PC-9 (cell line): Measurements from ENCODE around the gene GNAO1. TPM values are rescaled to one million over a fixed set of nuclear protein-coding genes. Genes with fewer than 3 reads are reported as not detected.

Experiments
- BruUV-seq: library from RNA; stranded (reverse); fragments of 400-500 nt; replicated peaks from 2 replicates; lab custom pipeline; 2021; lab: Mats Ljungman, UMichigan
- CTCF ChIA-PET: fragments of 300-600 bp; sonication (Branson Sonifier 250); formaldehyde crosslinking; loops from one replicate; lab custom pipeline; 2022; ENCODE audit warnings: antibody characterized with exemption; lab: Charles Lee
- POLR2A ChIA-PET: fragments of 300-600 bp; sonication (Branson Sonifier 250); formaldehyde crosslinking; loops from one replicate; lab custom pipeline; 2022; ENCODE audit warnings: antibody characterized with exemption; ENCODE audit not compliant: unreplicated experiment; lab: Charles Lee
- DNase-seq, 2 experiments: peaks; one replicate each; pipeline versions ENCODE4 v3.0.0 to v3.0.0-alpha.2; 2015 to 2022; ENCODE audit warnings: mixed read lengths in 1 of 2
- H2AFZ ChIP-seq: fragments of 200-600 bp; sonication (generic); 2 replicates; pipeline ENCODE4 v1.8.1; 2017; ENCODE audit warnings: antibody characterized with exemption
- H3F3A ChIP-seq: fragments of 200-600 bp; sonication (generic); 2 replicates; pipeline ENCODE4 v1.8.1; 2017; ENCODE audit warnings: antibody characterized with exemption, mild to moderate bottlenecking, low read depth; ENCODE audit not compliant: insufficient read depth
- H3K27ac ChIP-seq: fragments of 200-600 bp; sonication (generic); 2 replicates; pipeline ENCODE4 v1.6.1; 2016; ENCODE audit warnings: mixed run types
- H3K27me3 ChIP-seq: fragments of 200-600 bp; sonication (generic); 2 replicates; pipeline ENCODE4 v1.6.1; 2016; ENCODE audit warnings: low read depth, mixed run types; ENCODE audit not compliant: insufficient read depth
- H3K36me3 ChIP-seq: fragments of 200-600 bp; sonication (generic); 2 replicates; pipeline ENCODE4 v1.6.1; 2016; ENCODE audit warnings: low read depth, mixed run types
- H3K4me1 ChIP-seq: fragments of 200-600 bp; sonication (generic); replicated peaks from 2 replicates; pipeline ENCODE4 v1.6.1; 2016; ENCODE audit warnings: mixed run types; ENCODE audit not compliant: insufficient read depth
- H3K4me2 ChIP-seq: fragments of 200-600 bp; sonication (generic); 2 replicates; pipeline ENCODE4 v1.6.1; 2017; ENCODE audit warnings: mixed run types
- H3K4me3 ChIP-seq: fragments of 200-600 bp; sonication (generic); 2 replicates; pipeline ENCODE4 v1.6.1; 2016; ENCODE audit warnings: mixed run types
- H3K79me2 ChIP-seq: fragments of 200-600 bp; sonication (generic); 2 replicates; pipeline ENCODE4 v1.6.1; 2017; ENCODE audit warnings: low read depth, mixed run types
- H3K9me2 ChIP-seq: fragments of 200-600 bp; sonication (generic); 2 replicates; pipeline ENCODE4 v1.8.1; 2017; ENCODE audit warnings: mild to moderate bottlenecking; ENCODE audit not compliant: insufficient read depth
- H3K9me3 ChIP-seq: fragments of 200-600 bp; sonication (generic); 2 replicates; pipeline ENCODE4 v1.8.1; 2016; ENCODE audit warnings: low read depth; ENCODE audit not compliant: insufficient read depth
- H4K20me1 ChIP-seq: fragments of 200-600 bp; sonication (generic); 2 replicates; pipeline ENCODE4 v1.8.1; 2017; ENCODE audit not compliant: insufficient read depth
- CTCF ChIP-seq: fragments of 200-600 bp; sonication (generic); conservative IDR thresholded peaks from 2 replicates; pipeline ENCODE4 v1.6.1; 2017; ENCODE audit warnings: mixed run types, antibody characterized with exemption, mild to moderate bottlenecking, moderate library complexity
- EZH2 ChIP-seq: fragments of 200-600 bp; sonication (generic); IDR thresholded peaks from 2 replicates; pipeline ENCODE4 v1.8.0; 2017; ENCODE audit warnings: antibody characterized with exemption, low read depth
- intact Hi-C: fragments of 100-400 bp; cut with micrococcal nuclease; formaldehyde crosslinking; loops from one replicate; pipeline ENCODE4 v1.10.0; 2022; ENCODE audit not compliant: unreplicated experiment
- total RNA-seq: library from RNA; stranded (reverse); gene quantifications from 2 replicates; pipeline ENCODE4 v1.2.3, GENCODE V29; 2021

GNAO1 gene
- total RNA-seq, 1 experiment from 2014 or later, result 2.8 TPM

- H3K27me3 ChIP-seq, result no peaks in the 10 kb centered on the region
- H3K4me3 ChIP-seq, result no peak overlapping the region
- H2AFZ ChIP-seq, result no peak overlapping the region
- no peaks in the 10 kb centered on the region for H3F3A ChIP-seq
- no peaks in the 10 kb centered on the region for H3K36me3 ChIP-seq
- no peaks in the 10 kb centered on the region for H4K20me1 ChIP-seq
- H3K79me2 ChIP-seq, result no peaks in the 10 kb centered on the region
- H3K27ac ChIP-seq, result no peak overlapping the region
- no peak overlapping the region for H3K4me2 ChIP-seq
- DNase-seq, result peak in 1 of 2 experiments; percentile 28
- ChIA-PET CTCF (no interaction called here), POLR2A (no interaction called here)
- no peaks in the 10 kb centered on the region for H3K9me2 ChIP-seq
- peaks cover 24% of the 10 kb centered on the region for H3K4me1 ChIP-seq
- no peak for TF ChIP-seq CTCF
- intact Hi-C loops, result loop anchor here (10.0 kb wide), 1 partner anchor 353 kb away; no protein-coding TSS in a partner anchor
- no TSS peak for BruUV-seq
- no peaks in the 10 kb centered on the region for H3K9me3 ChIP-seq
These were observed 160.2 kb downstream of the GNAO1 start for GRCh38 chr16:56351481-56351880.

GRCh38 chr16:56352351-56353053, 161.2 kb downstream of the GNAO1 start:
- Histone ChIP-seq H3K4me2 (no peak overlapping the region), H3K27ac (no peak overlapping the region), H4K20me1 (no peaks in the 10 kb centered on the region), H3F3A (no peaks in the 10 kb centered on the region; the same call in 1 of the 2 replicates), H3K9me3 (no peaks in the 10 kb centered on the region), H3K9me2 (no peaks in the 10 kb centered on the region), H3K79me2 (no peaks in the 10 kb centered on the region), H3K36me3 (no peaks in the 10 kb centered on the region), H3K4me1 (peaks cover 34% of the 10 kb centered on the region), H2AFZ (no peak overlapping the region), H3K4me3 (no peak overlapping the region), H3K27me3 (no peaks in the 10 kb centered on the region)
- intact Hi-C loops, result loop anchor here (10.0 kb wide), 1 partner anchor 352 kb away; no protein-coding TSS in a partner anchor
- CTCF ChIA-PET, result interaction anchor here (0.6 to 0.7 kb wide), 2 partner anchors 8 to 26 kb away, joined by 3 read pairs; no protein-coding TSS in a partner anchor
- DNase-seq, result peak in 1 of 2 experiments; percentile 34
- POLR2A ChIA-PET, result no interaction called here
- no TSS peak for BruUV-seq
- no peak for TF ChIP-seq EZH2
- no peak for TF ChIP-seq CTCF

GRCh38 chr16:56353054-56353921, 162.0 kb downstream of the GNAO1 start:
- CTCF ChIA-PET, result interaction anchor here (0.6 to 0.7 kb wide), 2 partner anchors 8 to 27 kb away, joined by 3 read pairs; no protein-coding TSS in a partner anchor

More at GRCh38 chr16:56353054-56353921, 162.0 kb downstream of the GNAO1 start:
- Histone ChIP-seq H3K36me3 (no peaks in the 10 kb centered on the region), H3K9me2 (no peaks in the 10 kb centered on the region), H3K9me3 (no peaks in the 10 kb centered on the region), H3F3A (no peaks in the 10 kb centered on the region; the same call in none of the 2 replicates), H3K79me2 (no peaks in the 10 kb centered on the region), H4K20me1 (no peaks in the 10 kb centered on the region), H3K4me2 (no peak overlapping the region), H2AFZ (no peak overlapping the region), H3K27ac (no peak overlapping the region), H3K4me3 (no peak overlapping the region), H3K27me3 (no peaks in the 10 kb centered on the region), H3K4me1 (peaks cover 37% of the 10 kb centered on the region)
- POLR2A ChIA-PET, result no interaction called here
- DNase-seq, result peak; percentile 48 to 53
- no TSS peak for BruUV-seq
- TF ChIP-seq EZH2 (no peak), CTCF (no peak)
- intact Hi-C loops, result loop anchor here (10.0 kb wide), 1 partner anchor 352 kb away; no protein-coding TSS in a partner anchor
